MCF 10A (cell line): ENCODE measurements around the gene TENT4A. TPM values are rescaled to one million over a fixed set of nuclear protein-coding genes. Genes with fewer than 3 reads are reported as not detected.

Source experiments
- BruUV-seq: library from RNA; stranded (reverse); fragments of 400-500 nt; replicated peaks from 2 replicates; lab custom pipeline; 2021; lab: Mats Ljungman, UMichigan
- CTCF ChIA-PET: fragments of 300-600 bp; sonication (Branson Sonifier 250); formaldehyde crosslinking; extraction: SDS; loops from one replicate; lab custom pipeline; 2021; ENCODE audit warnings: antibody characterized with exemption, inconsistent platforms; lab: Yijun Ruan, JAX
- POLR2A ChIA-PET: fragments of 300-600, 350-650 bp; sonication (Branson Sonifier 250); formaldehyde crosslinking; extraction: SDS; loops from one replicate; lab custom pipeline; 2020; ENCODE audit warnings: antibody characterized with exemption, inconsistent platforms; lab: Yijun Ruan, JAX
- DNase-seq: peaks from one replicate; pipeline ENCODE4 v3.0.0-alpha.2; 2018; ENCODE audit not compliant: unreplicated experiment
- H3K27ac Mint-ChIP-seq: one replicate; pipeline ENCODE4 v1.8.0; 2022; ENCODE audit warnings: mild to moderate bottlenecking, low read depth, mixed read lengths; ENCODE audit not compliant: unreplicated experiment
- H3K27me3 Mint-ChIP-seq: one replicate; pipeline ENCODE4 v1.8.0; 2022; ENCODE audit warnings: mixed read lengths; ENCODE audit not compliant: insufficient read depth, unreplicated experiment
- H3K36me3 Mint-ChIP-seq: one replicate; pipeline ENCODE4 v1.8.0; 2022; ENCODE audit warnings: mild to moderate bottlenecking, moderate library complexity, mixed read lengths; ENCODE audit not compliant: insufficient read depth, unreplicated experiment
- H3K4me1 Mint-ChIP-seq: one replicate; pipeline ENCODE4 v1.8.0; 2022; ENCODE audit warnings: mixed read lengths; ENCODE audit not compliant: insufficient read depth, unreplicated experiment
- H3K4me3 Mint-ChIP-seq: one replicate; pipeline ENCODE4 v1.8.0; 2022; ENCODE audit warnings: mild to moderate bottlenecking, moderate library complexity, mixed read lengths; ENCODE audit not compliant: unreplicated experiment
- H3K9me3 Mint-ChIP-seq: one replicate; pipeline ENCODE4 v1.8.0; 2022; ENCODE audit warnings: mixed read lengths; ENCODE audit not compliant: unreplicated experiment
- intact Hi-C: fragments of 100-400 bp; cut with micrococcal nuclease; formaldehyde crosslinking; loops from 2 replicates; pipeline ENCODE4 v1.14.1; 2022
- total RNA-seq: library from RNA; stranded (reverse); gene quantifications from 2 replicates; pipeline ENCODE4 v1.2.3, GENCODE V29; 2022
- TF ChIP-seq, protein P1 (sequence below): fragments of 200-600 bp; IDR thresholded peaks from one replicate; pipeline ENCODE4 v1.8.0; 2022; ENCODE audit warnings: antibody characterized with exemption, mild to moderate bottlenecking; ENCODE audit not compliant: unreplicated experiment

The TENT4A gene
- total RNA-seq, 1 experiment from 2014 or later: 27.6 TPM

DNA sequence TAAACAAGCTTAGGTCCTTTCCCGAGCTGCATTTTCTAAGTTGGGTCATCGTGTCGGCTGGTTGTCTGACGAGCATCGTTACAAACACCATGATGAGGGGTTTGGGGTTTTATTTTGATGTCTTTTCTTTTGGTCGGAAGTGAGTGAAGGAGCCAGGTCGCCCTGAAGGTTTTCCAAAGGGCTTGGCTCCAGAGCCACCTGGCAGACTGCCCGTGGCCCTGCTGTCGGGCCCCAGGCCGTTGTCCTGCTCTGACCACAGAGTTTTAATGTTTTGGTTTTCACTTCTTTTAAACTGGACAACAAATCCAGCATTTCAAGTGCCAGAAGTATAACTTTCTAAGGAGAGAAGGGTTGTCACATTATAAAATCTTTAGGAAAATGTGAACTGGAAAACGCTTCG, 42.3 kb downstream of the TENT4A start:
- POLR2A ChIA-PET: interaction anchor here (0.6 kb wide), 1 partner anchor 1103 kb away, joined by 3 read pairs; no protein-coding TSS in a partner anchor
- peaks cover 71% of the 10 kb centered on the region for H3K36me3 Mint-ChIP-seq
- no peak overlapping the region for H3K4me3 Mint-ChIP-seq
- DNase-seq: no peak
- no peak overlapping the region for H3K27ac Mint-ChIP-seq
- CTCF ChIA-PET: interaction anchor here (0.8 to 1.0 kb wide), 2 partner anchors 10 to 36 kb away, joined by 3 to 5 read pairs; no protein-coding TSS in a partner anchor
- no peaks in the 10 kb centered on the region for H3K9me3 Mint-ChIP-seq
- no TSS peak for BruUV-seq
- H3K27me3 Mint-ChIP-seq: no peaks in the 10 kb centered on the region
- intact Hi-C loops: no loop called here
- TF ChIP-seq, protein P1, sequence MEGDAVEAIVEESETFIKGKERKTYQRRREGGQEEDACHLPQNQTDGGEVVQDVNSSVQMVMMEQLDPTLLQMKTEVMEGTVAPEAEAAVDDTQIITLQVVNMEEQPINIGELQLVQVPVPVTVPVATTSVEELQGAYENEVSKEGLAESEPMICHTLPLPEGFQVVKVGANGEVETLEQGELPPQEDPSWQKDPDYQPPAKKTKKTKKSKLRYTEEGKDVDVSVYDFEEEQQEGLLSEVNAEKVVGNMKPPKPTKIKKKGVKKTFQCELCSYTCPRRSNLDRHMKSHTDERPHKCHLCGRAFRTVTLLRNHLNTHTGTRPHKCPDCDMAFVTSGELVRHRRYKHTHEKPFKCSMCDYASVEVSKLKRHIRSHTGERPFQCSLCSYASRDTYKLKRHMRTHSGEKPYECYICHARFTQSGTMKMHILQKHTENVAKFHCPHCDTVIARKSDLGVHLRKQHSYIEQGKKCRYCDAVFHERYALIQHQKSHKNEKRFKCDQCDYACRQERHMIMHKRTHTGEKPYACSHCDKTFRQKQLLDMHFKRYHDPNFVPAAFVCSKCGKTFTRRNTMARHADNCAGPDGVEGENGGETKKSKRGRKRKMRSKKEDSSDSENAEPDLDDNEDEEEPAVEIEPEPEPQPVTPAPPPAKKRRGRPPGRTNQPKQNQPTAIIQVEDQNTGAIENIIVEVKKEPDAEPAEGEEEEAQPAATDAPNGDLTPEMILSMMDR: no peak
- H3K4me1 Mint-ChIP-seq: no peaks in the 10 kb centered on the region

DNA sequence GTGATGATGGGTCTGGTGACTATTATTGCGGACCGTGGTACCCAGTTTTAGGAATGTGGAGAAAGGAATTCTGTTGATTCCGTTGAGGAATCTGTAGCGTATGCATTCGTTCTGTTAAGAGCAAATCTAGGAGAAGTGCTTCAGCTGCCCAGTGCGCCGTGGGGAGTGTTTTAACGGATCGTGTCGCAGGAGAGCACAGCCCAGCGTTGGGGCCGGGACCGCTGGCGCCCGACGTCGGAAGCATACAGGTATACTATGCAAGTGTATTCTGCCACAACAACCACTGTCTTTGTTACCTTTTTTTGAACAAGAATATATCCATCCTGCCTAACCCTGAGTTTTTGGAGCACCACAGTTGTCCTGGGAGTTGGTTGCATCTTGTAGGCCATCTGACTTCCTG, 42.7 kb downstream of the TENT4A start:
- H3K9me3 Mint-ChIP-seq: no peaks in the 10 kb centered on the region
- no peak overlapping the region for H3K4me3 Mint-ChIP-seq
- no peaks in the 10 kb centered on the region for H3K27me3 Mint-ChIP-seq
- ChIA-PET CTCF (interaction anchor here (0.8 to 1.0 kb wide), 3 partner anchors 9 to 36 kb away, joined by 3 to 5 read pairs (median 3); no protein-coding TSS in a partner anchor), POLR2A (interaction anchor here (0.6 kb wide), 1 partner anchor 1103 kb away, joined by 3 read pairs; no protein-coding TSS in a partner anchor)
- BruUV-seq: TSS peak; percentile 15
- peaks cover 66% of the 10 kb centered on the region for H3K36me3 Mint-ChIP-seq
- H3K27ac Mint-ChIP-seq: no peak overlapping the region
- intact Hi-C loops: no loop called here
- TF ChIP-seq, protein P1: no peak
- DNase-seq: no peak
- H3K4me1 Mint-ChIP-seq: no peaks in the 10 kb centered on the region

DNA sequence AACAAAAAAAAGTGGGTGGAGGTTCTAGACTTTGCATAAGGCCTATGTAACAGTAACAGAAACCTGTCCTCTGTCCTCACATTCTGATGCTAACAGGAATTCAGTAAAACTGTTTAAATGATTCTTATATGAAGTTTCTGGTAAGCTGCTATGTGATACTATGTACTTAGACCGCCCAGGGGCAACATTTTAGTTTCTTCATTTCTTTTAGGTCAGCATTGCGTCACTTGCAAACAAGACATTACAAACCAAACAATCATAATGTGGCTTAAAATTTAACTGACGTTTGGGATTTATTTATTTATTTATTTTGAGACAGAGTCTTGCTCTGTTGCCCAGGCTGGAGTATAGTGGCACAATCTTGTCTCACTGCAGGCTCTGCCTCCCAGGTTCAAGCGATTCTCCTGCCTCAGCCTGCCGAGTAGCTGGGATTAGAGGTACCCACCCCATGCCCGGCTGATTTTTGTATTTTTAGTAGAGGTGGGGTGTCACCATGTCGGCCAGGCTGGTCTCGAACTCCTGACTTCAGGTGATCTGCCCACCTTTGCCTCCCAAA, 44.3 kb downstream of the TENT4A start:
- H3K36me3 Mint-ChIP-seq: peaks cover 51% of the 10 kb centered on the region
- H3K27me3 Mint-ChIP-seq: no peaks in the 10 kb centered on the region
- no TSS peak for BruUV-seq
- TF ChIP-seq, protein P1: no peak
- no peak overlapping the region for H3K4me3 Mint-ChIP-seq
- CTCF ChIA-PET: interaction anchor here (0.6 to 2.5 kb wide), 3 partner anchors 11 to 36 kb away, joined by 3 to 8 read pairs (median 4); no protein-coding TSS in a partner anchor
- no peak for DNase-seq
- POLR2A ChIA-PET: no interaction called here
- intact Hi-C loops: no loop called here
- no peaks in the 10 kb centered on the region for H3K9me3 Mint-ChIP-seq
- H3K4me1 Mint-ChIP-seq: no peaks in the 10 kb centered on the region
- H3K27ac Mint-ChIP-seq: no peak overlapping the region

DNA sequence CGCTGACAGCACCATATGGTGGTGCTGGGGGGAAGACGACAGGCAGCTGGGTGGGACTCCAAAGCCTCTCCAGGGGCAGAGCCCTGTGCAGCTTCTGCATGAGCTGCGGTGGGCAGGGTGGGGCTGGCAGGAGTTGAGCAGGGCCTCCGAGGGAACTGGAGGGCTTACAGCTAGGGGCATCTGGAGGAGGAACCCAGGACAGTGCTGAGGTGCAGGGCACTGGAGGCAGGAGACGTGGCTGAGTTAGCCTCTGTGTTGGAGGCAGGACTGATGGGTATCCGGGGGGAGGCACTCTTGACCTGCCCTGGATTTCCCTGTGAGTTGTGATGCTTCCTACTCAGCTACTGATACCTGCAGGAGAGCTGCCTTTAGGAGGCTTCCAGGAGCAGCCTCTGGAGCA, 45.0 kb downstream of the TENT4A start:
- Mint-ChIP-seq H3K36me3 (peaks cover 43% of the 10 kb centered on the region), H3K9me3 (no peaks in the 10 kb centered on the region), H3K27me3 (no peaks in the 10 kb centered on the region), H3K27ac (no peak overlapping the region), H3K4me3 (no peak overlapping the region), H3K4me1 (no peaks in the 10 kb centered on the region)
- intact Hi-C loops: no loop called here
- DNase-seq: no peak
- no TSS peak for BruUV-seq
- ChIA-PET CTCF (interaction anchor here (2.5 kb wide), 1 partner anchor 13 kb away, joined by 8 read pairs; no protein-coding TSS in a partner anchor), POLR2A (no interaction called here)
- TF ChIP-seq, protein P1: no peak
